ENCODE results near the gene IGF2R. TPM values are rescaled to one million over a fixed set of nuclear protein-coding genes. Genes with fewer than 3 reads are reported as not detected.

The IGF2R gene
- total RNA-seq, 1 donor from 2014 or later = 105 TPM

- no peaks in the 10 kb centered on the region for H3K36me3 Mint-ChIP-seq (ENCODE audit: unreplicated experiment)
- no peak for DNase-seq
- no peak for TF ChIP-seq CTCF (IDR thresholded peaks at IDR 0.05; ENCODE audit: partially characterized antibody, unreplicated experiment)
- H3K9me3 Mint-ChIP-seq (ENCODE audit: unreplicated experiment) = peaks cover 5% of the 10 kb centered on the region
- no peak overlapping the region for H3K4me3 Mint-ChIP-seq (ENCODE audit: unreplicated experiment)
- no peak overlapping the region for H3K27ac Mint-ChIP-seq (ENCODE audit: unreplicated experiment)
- H3K27me3 Mint-ChIP-seq (ENCODE audit: unreplicated experiment) = peaks cover 1% of the 10 kb centered on the region
- H3K4me1 Mint-ChIP-seq (ENCODE audit: low read depth, unreplicated experiment) = peaks cover 2% of the 10 kb centered on the region
Observed at GRCh38 chr6:159931112-159931511, 37.8 kb upstream of the IGF2R start.

- H3K9me3 Mint-ChIP-seq (ENCODE audit: unreplicated experiment) = no peaks in the 10 kb centered on the region
- peaks cover 1% of the 10 kb centered on the region for H3K27me3 Mint-ChIP-seq (ENCODE audit: unreplicated experiment)
- no peak for DNase-seq
- H3K36me3 Mint-ChIP-seq (ENCODE audit: unreplicated experiment) = no peaks in the 10 kb centered on the region
- peaks cover 2% of the 10 kb centered on the region for H3K4me1 Mint-ChIP-seq (ENCODE audit: low read depth, unreplicated experiment)
- no peak overlapping the region for H3K4me3 Mint-ChIP-seq (ENCODE audit: unreplicated experiment)
- H3K27ac Mint-ChIP-seq (ENCODE audit: unreplicated experiment) = no peak overlapping the region
- no peak for TF ChIP-seq CTCF (IDR thresholded peaks at IDR 0.05; ENCODE audit: partially characterized antibody, unreplicated experiment)
Observed at GRCh38 chr6:159931846-159932245, 37.0 kb upstream of the IGF2R start.

GRCh38 chr6:159933077-159933476 lies 35.8 kb upstream of the IGF2R start:
- peaks cover 2% of the 10 kb centered on the region for H3K4me1 Mint-ChIP-seq (ENCODE audit: low read depth, unreplicated experiment)
- H3K4me3 Mint-ChIP-seq (ENCODE audit: unreplicated experiment) = no peak overlapping the region
- H3K36me3 Mint-ChIP-seq (ENCODE audit: unreplicated experiment) = no peaks in the 10 kb centered on the region
- no peak for TF ChIP-seq CTCF (IDR thresholded peaks at IDR 0.05; ENCODE audit: partially characterized antibody, unreplicated experiment)
- H3K27ac Mint-ChIP-seq (ENCODE audit: unreplicated experiment) = no peak overlapping the region
- no peak for DNase-seq
- no peaks in the 10 kb centered on the region for H3K9me3 Mint-ChIP-seq (ENCODE audit: unreplicated experiment)
- H3K27me3 Mint-ChIP-seq (ENCODE audit: unreplicated experiment) = peaks cover 1% of the 10 kb centered on the region

- no peaks in the 10 kb centered on the region for H3K36me3 Mint-ChIP-seq (ENCODE audit: unreplicated experiment)
- DNase-seq = no peak
- H3K27me3 Mint-ChIP-seq (ENCODE audit: unreplicated experiment) = peaks cover 1% of the 10 kb centered on the region
- H3K9me3 Mint-ChIP-seq (ENCODE audit: unreplicated experiment) = no peaks in the 10 kb centered on the region
- no peak overlapping the region for H3K27ac Mint-ChIP-seq (ENCODE audit: unreplicated experiment)
- TF ChIP-seq CTCF (IDR thresholded peaks at IDR 0.05; ENCODE audit: partially characterized antibody, unreplicated experiment) = no peak
- H3K4me3 Mint-ChIP-seq (ENCODE audit: unreplicated experiment) = no peak overlapping the region
- peaks cover 2% of the 10 kb centered on the region for H3K4me1 Mint-ChIP-seq (ENCODE audit: low read depth, unreplicated experiment)
Observed at GRCh38 chr6:159934181-159934580, 34.7 kb upstream of the IGF2R start.

- H3K27me3 Mint-ChIP-seq (ENCODE audit: unreplicated experiment) = peaks cover 1% of the 10 kb centered on the region
- H3K4me3 Mint-ChIP-seq (ENCODE audit: unreplicated experiment) = no peak overlapping the region
- no peak for DNase-seq
- TF ChIP-seq CTCF (IDR thresholded peaks at IDR 0.05; ENCODE audit: partially characterized antibody, unreplicated experiment) = no peak
- H3K4me1 Mint-ChIP-seq (ENCODE audit: low read depth, unreplicated experiment) = peaks cover 2% of the 10 kb centered on the region
- H3K36me3 Mint-ChIP-seq (ENCODE audit: unreplicated experiment) = no peaks in the 10 kb centered on the region
- H3K9me3 Mint-ChIP-seq (ENCODE audit: unreplicated experiment) = no peaks in the 10 kb centered on the region
- no peak overlapping the region for H3K27ac Mint-ChIP-seq (ENCODE audit: unreplicated experiment)
Observed at GRCh38 chr6:159935065-159935464, 33.8 kb upstream of the IGF2R start.
